HL-60 (cell line): ENCODE measurements around the gene CLCN4.

Experiments
- CTCF ChIP-seq: IDR thresholded peaks from one replicate; pipeline ENCODE4 v1.5.1; 2011; ENCODE audit warnings: low read length, control low read depth, inconsistent platforms; ENCODE audit not compliant: insufficient read depth
- GABPA ChIP-seq: IDR thresholded peaks from 2 replicates; pipeline ENCODE4 v1.6.1; 2012; ENCODE audit warnings: low read depth
- POLR2AphosphoS5 ChIP-seq: IDR thresholded peaks from 2 replicates; pipeline ENCODE4 v1.6.1; 2012; ENCODE audit warnings: low read depth
- TF ChIP-seq, protein P1 (sequence below): IDR thresholded peaks from 2 replicates; pipeline ENCODE4 v1.6.1; 2012; ENCODE audit warnings: low read depth; ENCODE audit not compliant: insufficient replicate concordance

DNA sequence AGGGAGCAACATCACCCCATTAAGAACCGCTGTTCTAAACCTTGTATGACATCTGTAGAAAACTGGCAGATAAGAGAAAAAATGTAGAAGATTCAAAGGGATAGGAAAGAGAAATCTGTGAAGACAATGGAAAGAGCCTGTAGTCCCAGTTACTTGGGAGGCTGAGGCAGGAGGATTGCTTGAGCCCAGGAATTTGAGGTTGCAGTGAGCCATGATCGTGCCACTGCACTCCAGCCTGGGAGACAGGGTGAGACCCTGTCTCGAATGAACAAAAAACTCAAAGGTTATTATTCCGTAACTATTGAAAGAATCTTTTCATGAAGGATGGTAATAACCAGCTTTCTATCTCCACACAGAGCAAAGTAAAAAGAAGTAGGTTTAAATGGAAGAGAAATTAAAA, 1.6 kb upstream of the CLCN4 start:
- no peak for TF ChIP-seq CTCF
- no peak for TF ChIP-seq POLR2AphosphoS5
- TF ChIP-seq, protein P1, sequence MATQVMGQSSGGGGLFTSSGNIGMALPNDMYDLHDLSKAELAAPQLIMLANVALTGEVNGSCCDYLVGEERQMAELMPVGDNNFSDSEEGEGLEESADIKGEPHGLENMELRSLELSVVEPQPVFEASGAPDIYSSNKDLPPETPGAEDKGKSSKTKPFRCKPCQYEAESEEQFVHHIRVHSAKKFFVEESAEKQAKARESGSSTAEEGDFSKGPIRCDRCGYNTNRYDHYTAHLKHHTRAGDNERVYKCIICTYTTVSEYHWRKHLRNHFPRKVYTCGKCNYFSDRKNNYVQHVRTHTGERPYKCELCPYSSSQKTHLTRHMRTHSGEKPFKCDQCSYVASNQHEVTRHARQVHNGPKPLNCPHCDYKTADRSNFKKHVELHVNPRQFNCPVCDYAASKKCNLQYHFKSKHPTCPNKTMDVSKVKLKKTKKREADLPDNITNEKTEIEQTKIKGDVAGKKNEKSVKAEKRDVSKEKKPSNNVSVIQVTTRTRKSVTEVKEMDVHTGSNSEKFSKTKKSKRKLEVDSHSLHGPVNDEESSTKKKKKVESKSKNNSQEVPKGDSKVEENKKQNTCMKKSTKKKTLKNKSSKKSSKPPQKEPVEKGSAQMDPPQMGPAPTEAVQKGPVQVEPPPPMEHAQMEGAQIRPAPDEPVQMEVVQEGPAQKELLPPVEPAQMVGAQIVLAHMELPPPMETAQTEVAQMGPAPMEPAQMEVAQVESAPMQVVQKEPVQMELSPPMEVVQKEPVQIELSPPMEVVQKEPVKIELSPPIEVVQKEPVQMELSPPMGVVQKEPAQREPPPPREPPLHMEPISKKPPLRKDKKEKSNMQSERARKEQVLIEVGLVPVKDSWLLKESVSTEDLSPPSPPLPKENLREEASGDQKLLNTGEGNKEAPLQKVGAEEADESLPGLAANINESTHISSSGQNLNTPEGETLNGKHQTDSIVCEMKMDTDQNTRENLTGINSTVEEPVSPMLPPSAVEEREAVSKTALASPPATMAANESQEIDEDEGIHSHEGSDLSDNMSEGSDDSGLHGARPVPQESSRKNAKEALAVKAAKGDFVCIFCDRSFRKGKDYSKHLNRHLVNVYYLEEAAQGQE = no peak
- TF ChIP-seq GABPA = no peak
